Germinal center (tissue), 1 donor: ENCODE results near the gene PDE10A.

Experiments used
- DNase-seq: peaks from one replicate; pipeline ENCODE4 v3.0.0; 2012; ENCODE audit warnings: mixed read lengths, low spot score

Gene PDE10A

DNA sequence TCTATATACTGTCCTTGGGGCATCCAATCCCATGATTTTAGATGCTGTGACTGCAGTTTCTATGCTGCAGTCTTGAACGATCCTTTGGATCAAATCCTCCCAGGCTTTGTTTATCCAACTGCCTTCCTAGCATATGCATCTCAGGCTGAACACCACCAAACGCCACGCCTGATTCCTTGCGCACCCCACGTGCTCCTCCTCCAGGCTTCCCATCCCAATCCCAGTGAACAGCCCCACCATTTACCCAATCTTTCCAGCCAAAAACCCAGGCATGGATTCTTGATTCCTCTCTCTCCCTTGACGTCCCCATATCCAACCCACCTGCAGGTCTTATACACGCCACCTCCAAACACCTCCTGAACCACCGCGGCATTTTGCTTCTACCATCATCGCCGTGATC, 7.8 kb downstream of the PDE10A start:
- DNase-seq: no peak

DNA sequence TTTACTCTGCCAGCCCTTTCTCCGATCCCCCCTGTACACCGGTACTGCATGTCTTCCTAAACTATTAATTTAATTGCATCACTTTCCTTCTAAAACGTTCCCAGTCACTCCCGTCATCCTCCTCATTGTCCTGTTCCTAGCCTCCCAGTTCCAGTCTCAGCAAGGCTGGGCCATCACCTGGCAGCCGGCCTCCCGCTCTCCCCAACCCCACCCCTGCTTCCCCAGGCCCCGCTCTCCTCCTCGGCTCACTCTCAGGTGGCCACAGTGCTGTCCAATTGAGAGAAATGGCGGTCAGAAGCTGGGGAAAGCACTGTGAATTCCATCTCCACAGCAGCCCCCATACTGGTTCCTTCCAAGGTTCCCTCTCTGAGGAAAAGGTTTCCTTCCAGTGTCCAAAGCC, 8.9 kb downstream of the PDE10A start:
- no peak for DNase-seq

DNA sequence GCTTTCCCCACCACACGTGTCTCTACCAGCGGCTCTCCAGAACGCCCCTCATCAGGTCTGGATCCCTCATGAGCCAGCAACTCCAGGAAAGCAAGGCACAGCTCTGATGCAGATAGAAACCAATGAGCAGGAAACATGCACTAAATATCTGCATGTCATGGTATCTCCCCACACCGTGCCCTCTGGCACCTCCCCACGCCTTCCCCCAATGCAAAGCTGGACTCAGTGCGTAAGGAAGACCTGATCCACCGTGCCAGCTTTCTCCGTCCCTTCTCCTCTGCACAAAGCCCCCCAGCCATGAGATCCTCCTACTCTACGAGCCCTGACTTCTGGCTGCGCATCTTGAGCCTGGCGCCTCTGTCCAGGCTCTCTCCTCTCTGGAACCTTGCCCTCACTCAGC, 9.4 kb downstream of the PDE10A start:
- DNase-seq: no peak

DNA sequence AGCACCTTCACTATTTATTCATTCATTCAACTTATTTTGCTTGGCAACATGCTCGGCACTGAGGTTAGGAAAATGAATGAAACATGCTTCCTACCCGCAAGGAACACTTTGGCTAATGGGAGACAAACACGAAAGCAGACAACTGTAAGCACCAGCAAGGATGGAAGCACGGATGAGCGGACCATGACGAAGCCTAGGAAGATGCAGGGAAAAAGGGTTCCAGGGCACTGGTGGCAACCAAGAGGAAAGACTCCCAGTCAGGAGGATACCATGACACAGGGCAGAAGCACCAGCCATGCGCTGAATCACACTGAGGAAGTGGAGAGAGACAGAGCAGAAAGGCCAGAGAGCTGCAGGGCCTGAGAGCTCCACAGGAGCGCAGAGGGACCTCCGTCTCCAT, 9.8 kb downstream of the PDE10A start:
- DNase-seq: no peak

DNA sequence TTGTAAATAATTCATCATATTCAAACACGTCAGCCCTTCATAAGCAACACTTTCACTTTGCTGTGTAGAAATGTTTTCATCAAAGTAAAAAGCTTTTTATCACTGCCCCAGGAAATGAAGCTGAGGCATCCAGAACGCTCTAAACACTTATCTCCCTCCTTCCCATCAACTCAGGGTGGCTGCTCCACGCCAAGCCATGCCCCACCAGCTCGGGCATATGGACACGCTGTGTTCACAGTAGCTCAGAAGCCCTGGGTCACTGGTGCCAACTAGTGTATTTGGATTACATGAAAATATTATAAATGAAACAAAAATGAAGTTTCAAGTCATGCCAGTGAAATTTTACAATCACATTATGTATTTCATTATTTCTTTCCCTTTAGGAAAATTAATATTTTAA, 10.3 kb downstream of the PDE10A start:
- no peak for DNase-seq

DNA sequence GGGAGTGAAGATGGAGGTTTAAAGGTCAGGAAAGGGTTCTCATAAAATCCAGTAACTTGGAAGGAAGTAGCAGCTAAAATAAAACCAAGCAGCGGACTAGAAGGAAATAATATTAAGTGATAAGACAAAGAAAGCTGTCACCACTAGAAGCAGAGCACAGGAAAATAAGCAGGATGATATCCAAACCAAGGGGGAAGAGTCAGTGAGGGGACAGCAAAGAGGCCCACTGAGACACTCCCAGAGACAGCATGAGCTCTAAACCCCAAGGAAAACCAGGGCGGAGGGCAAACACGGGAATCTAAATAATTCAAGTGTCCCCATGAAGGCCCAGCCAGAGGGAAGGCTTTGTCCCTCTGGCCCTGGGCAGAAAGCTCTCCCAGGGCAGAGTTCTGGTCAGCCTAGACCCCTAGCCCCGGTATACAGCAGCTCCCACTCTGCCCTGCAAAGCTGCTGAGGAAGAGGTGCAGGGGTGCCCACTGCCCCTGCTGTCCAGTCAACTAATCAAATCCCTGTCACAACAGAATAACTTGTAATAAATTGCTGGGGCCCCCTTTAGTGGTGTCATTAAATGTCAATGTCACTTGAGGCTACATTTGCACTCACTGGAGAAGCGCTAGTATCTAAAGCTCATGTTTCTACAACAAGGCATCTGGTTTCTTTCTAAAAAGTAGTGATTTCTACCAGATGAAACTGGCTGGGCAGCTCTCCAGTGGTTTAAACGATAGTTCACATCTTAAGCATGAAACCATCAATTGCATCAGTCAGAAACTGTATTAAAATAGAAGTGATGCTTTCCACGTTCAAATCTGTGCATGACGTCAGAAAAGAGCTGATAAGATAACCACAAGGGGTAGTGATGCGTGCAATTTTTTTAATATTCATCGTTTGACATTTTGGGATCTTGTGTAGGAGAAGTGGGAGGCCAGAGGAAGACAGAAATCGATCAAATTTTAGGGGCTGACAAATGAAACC, 13.6 kb downstream of the PDE10A start:
- no peak for DNase-seq

DNA sequence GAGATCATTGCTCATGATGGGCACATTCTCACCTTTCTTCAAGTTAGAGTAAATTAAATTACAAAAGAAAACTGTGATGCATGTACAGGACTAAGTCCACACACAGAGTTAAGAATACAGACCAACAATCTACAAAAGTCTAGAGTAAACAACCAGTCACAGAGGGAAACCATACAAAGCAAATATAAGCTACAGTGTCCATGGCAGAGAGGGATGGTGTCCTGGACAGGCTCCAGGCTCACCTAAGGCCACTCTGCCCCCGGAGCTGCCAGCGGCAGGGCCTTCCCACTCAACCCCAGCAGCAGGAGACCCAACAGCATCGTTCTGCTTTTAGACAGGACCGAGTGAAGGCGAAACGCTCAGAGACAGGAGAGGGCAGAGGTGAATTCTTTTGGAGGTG, 16.0 kb downstream of the PDE10A start:
- DNase-seq: no peak

DNA sequence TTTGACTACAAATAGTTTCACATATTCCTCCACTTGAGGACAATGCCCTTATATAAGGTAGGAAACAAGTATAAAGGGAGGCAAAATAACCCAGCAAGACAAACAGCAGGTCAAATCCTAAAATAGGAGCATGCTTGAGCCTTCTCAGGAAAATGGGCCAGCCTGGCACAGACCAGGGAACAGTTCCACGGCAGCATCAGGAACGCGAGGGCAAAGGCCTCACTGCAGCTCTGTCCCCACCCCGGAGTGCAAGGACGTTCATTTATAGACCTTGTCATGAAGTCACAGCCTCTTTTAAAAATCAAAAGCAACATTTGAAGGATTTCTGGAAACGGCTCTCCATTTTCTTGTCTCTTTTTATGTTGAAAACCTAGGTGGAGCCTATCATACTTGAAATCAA, 17.1 kb downstream of the PDE10A start:
- no peak for DNase-seq

DNA sequence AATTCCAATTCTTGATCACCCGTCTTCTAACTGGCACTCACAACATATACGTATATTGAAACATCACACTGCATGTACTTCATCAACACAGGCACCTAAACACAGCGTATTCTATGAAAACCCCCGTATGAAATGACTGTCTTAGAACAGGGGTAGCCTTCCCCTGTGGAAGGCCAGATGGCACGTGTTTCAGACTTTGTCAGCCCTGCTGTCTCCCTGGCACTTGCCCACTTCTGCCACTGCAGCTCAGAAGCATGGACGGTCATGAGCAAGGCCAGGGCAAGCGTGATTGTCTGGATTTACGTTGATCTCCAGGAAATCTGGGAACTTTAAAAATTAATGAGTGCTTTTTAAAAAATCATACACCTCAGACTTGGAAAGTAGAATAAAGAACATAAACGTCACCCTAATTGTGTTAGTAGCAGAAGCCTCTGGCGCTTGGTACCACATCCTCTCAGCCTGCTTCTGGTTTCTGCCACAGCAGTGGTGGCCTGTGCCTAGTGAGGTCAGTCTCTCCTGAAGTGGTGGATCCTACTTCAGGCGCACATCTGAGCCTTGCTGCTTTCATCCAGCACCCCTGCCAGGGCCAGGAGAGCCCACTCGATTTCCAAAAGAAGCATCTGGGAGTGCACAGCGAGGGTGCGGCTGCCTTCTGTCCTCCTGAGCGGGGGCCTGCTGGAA, 18.3 kb downstream of the PDE10A start:
- DNase-seq: no peak

DNA sequence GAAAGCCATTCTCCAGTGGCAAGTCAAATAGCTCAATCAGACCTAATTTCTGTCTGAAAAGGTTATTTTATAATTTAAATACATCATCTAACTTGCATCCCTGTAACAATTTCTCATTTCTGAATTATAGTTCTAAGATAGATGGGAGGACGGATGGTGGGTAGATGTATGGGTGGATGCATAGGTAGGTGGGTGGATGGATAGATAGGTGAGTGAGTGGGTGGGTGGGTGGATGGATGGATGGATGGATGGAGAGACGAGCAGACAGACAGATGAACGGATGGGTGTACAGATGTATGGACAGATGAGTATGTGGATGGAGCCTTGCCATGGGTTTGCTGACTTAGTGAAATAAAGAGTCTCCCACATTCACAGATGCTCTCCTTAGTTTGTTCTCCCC, 20.0 kb downstream of the PDE10A start:
- DNase-seq: no peak

DNA sequence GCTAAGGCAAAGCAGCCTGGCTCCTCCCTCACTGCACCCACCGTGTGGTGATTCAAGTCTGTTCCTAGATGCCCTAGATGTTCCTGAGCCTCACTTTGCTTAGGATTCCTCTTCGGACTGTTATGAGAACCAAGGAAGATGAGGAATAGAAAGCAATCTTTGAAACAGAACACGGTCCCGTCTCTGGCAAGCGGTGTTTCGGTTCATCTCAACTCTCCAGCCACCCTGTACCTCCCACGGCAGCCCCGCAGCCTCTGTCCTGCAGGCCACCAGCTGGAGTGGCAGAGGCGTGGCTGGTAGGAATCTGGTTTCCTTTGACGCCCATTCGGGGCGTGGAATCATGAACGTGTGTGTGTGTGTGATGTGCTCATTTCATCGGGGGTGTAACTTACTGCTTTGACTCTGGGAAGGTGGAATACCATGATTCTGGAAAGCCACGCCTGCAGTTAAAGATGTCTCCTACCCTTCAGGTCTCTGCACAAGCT, 21.3 kb downstream of the PDE10A start:
- DNase-seq: no peak

DNA sequence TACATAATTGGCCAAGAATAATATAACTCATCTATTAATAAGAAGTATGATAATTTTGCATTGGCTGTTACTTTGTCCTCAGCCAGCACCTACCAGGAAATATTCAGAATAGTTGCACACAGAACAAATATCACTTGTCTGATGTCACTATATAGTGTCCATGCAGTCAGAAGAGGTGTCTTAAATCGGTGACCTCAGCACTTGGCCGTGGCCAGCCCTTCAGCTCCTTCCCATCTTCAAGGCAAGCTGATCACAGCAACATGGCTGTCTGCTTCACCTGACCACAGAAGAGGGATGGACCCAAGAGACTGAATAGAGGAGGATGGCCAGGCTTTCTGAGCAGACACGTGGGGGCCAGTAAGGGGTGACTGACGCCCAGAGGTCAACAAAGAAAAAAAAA, 22.2 kb downstream of the PDE10A start:
- no peak for DNase-seq

DNA sequence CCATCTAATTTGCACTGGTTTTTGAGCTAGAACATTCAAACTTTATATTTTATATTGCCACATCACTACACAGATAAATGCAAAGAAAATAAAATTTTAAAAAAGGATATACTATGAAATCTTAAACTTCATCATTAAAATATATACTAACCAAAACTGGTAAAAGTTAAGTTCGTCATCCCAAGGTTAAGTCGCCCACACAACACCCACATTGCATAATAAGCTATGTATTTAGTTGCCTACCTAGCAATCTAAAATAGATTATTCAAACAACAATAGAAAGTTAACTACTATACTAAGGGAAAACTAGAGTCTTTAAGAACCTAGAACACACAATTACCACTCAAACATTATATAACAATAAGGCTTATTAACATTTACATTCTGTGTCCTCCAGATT, 24.5 kb downstream of the PDE10A start:
- no peak for DNase-seq

DNA sequence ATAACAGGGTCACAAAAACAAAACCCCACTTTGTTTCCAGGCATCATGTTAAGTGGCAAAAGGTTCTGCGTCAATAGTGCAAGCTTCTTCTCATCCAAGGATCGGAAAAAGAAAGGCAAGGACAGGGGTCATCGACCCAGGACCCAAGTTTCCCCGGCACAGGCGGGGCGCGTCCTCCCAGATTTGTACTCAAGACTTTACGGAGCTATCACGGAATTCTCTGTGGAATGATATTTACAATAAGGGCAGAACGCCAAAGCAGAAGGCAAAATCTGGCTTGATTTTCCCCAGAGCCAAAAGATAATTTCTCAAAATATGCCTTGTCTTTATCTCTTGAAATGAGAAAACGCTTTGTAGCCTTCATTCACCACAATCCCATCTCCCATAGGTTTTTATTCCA, 25.5 kb downstream of the PDE10A start:
- DNase-seq: no peak

DNA sequence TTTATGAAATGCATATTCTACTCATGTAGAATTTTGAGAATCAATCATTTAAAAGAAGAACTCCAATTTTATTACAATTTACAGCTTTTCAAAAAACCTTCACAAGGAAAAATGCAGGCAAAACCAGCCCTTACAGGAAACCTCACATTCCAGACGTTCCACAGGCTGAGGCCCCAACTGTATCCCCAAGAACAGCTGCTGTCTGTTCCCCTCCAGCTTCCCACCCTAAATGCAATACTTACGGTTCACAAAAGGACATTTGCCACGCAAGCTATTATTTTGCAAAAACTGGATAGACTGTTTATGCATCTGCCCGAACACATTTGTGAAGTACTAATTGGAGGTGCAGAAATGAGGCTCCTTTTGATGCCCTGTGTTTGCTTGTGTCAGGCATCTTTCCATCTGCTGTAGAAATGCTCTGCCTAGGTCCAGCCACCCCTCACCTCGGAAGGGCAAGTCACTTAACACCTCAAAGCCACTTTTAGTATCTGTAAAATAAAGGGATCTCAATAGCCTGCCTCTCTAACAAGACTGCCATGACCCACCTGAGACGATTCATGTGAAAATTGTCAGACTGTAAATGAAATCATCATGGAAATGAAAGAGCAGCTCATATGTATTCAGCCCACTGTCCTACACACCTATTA, 26.5 kb downstream of the PDE10A start:
- DNase-seq: no peak

DNA sequence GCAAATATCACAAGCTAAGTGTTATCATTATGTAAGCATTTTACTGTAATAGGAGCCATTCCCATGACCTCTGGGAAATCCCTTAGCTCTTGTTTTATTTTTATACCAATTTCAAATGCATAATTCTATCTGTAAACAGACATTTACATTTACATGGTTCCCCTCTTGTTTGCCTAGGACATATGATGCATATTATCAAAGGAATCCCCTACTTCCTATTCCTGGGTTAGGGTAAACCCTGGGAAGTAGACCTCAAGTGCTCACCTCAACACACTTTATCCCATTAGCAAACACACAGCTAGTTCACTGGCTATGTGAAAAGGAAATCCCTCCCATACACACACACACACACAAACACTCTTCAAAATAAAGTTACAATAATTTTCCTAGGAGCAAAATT, 27.1 kb downstream of the PDE10A start:
- DNase-seq: no peak

DNA sequence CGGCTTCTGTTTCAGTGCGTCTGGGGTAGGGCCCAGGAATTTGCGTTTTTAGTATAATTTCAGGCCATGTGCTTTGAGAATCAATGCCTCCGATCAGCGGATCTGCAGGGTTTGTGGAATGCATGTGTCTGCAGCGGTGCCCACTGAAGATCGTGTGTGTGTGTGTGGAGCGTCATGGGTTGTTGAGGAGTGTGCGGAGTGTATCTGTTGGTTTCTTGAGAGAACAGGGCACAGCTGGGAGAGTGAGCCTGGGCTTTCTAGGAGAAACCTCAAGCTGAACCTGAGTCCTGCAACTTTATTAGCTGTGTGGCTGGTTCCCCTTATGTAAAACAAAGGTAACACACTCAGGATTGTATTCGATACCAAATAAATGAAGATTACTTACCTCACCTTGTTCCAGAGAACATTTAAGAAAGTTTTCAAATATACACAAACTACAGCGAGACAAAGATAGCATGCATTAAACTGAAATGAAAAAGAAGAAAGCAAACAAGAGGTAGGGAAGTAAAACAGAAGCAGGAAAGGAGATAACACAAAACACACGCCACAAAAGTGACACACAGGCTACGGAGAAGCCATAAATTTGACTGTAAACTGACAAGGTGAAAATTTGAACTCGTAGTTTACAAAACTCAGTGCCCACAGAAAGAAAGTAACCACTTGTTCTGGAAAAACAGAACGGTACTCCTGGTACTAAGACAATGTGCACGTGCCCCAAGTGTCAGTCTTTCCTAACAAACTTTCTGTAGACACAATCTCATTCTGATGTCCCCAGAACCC, 28.8 kb downstream of the PDE10A start:
- no peak for DNase-seq

DNA sequence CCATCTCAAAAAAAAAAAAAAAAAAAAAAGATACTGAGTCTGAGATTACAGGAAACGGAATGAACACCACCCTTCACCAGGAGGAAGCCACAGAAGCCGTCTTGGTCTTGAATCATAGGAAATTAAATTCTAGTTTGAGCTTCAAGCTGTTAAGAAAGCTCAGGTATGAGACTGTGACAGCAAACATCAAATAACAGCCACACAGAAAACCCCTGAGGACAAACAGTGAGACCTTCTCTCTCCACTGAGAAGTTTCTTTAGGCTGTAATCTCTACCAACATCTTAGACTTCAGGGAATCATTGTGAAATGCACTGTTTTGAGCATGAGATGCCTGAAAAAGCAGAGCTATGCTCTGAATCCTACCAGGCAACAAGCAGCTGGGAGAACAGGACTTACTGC, 30.8 kb downstream of the PDE10A start:
- DNase-seq: no peak

DNA sequence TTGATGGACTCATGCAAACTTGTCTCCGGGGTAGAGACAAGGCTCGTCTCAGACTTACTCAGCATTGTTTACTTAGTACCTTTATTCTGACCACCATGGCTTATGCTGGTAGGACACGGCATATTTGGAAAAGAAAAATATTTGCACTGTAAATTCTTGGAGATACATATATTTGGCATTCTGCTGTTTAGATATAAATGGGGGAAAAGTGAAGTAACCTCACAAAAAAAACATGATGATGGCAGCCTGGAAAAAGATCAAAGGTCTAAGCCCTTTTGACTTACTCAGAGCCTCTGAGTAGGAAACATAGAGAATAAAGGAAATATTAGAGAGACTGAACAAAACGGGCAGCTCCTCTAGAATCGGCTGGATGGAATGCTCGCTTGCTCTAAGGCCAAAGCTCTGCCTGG, 32.5 kb downstream of the PDE10A start:
- DNase-seq: no peak

DNA sequence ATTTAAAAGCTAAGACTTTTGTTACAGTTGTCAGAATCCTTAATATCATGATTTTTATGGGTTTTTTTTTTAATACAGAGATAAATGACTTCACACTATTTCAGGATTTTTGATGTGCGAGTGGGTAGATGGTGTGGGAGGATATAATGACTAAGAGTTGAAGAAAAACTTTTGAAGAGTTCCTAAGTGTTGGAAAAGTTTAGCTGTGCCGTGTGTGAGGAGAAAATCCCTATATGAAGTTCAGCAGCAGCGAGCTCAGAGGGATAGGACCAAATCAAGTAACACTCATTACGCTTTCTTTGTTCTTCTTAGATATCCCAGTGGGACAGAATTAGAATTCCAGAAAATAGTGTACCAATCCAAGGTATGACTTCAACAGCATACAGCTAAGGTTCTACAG, 34.1 kb downstream of the PDE10A start:
- DNase-seq: no peak

DNA sequence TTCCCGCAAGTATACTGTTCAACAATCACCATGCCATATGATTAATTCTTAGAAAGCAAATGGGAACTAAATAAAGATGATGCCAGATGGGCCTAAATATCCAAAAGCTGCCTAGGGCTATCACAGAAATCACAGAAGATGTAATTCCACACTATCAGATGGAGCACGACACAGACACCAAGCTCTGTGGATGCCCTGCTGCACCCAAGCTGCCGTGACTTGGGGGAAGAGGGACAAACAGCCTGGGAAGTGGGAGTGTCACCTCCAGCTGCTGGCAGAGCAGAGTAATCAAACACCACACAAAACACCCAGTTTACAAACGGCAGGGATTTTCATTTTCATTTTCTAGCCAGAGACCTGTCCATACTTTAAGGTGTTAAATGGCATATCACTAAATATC, 35.7 kb downstream of the PDE10A start:
- no peak for DNase-seq

DNA sequence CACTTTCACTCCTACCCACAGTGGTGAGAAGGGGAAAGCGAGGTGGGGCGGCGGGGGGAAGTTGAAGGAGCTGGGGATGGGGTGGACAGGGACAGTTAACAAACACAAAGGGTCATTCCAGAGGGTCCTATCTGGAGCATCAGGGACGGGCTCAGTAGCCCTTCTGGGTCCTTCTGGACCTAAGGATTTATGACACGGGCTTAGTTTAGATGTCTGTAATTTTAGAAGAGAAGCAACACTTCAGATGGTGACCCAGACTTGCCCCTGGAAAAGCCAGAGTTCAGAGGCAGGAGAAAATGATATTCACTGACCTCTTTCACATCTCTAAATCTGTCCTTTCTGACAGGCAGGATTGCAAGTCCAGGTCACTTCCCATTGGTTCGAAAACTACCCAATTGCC, 36.3 kb downstream of the PDE10A start:
- DNase-seq: no peak
